H1 (cell line): Measurements from ENCODE around the gene TSGA10IP. TPM values are rescaled to one million over a fixed set of nuclear protein-coding genes. Genes with fewer than 3 reads are reported as not detected.

ENCODE experiments used
- HDAC2 ChIP-seq, 2 experiments: fragments of 300-600 bp in 1 of 2; sonication (generic) in 1 of 2; IDR thresholded peaks; 2 replicates each; pipeline ENCODE4 v1.6.1; 2011 to 2012; ENCODE audit warnings: low read depth in 2 of 2, low read length in 2 of 2, mild to moderate bottlenecking in 2 of 2, moderate library complexity in 2 of 2, borderline replicate concordance in 1 of 2, inconsistent platforms in 1 of 2
- RNF2 ChIP-seq: fragments of 200-900, 300-1000 bp; sonication (generic); IDR thresholded peaks from 2 replicates; pipeline ENCODE4 v1.7.1; 2016; ENCODE audit warnings: borderline replicate concordance, low read depth, mild to moderate bottlenecking, antibody characterized with exemption, low read length; ENCODE audit not compliant: poor library complexity, severe bottlenecking; ENCODE audit errors: missing control alignments
- polyA plus RNA-seq, 7 experiments: library from polyadenylated mRNA; depleted of rRNA in 3 of 7; stranded (reverse) in 5 of 7; unstranded in 2 of 7; fragments of >200 nt in 5 of 7; fragments of 200-250 nt in 2 of 7; gene quantifications; 1 replicate in 5 of 7; 2 replicates in 1 of 7; 4 replicates in 1 of 7; pipeline versions ENCODE4 v1.2.1 to v1.2.3, GENCODE V29; 2011 to 2013; ENCODE audit warnings: missing spikeins in 2 of 7, mixed read lengths in 2 of 7
- total RNA-seq: library from RNA; stranded (reverse); fragmentation: NEBNext Ultra II Directional; extraction: Animal tissue kit (Norgen Biotek cat#: 25700); gene quantifications from 2 replicates; pipeline ENCODE4 v1.2.1, GENCODE V29; 2021
- TF ChIP-seq, protein P1 (sequence below): IDR thresholded peaks from 2 replicates; pipeline ENCODE4 v1.6.1; 2012; ENCODE audit warnings: inconsistent platforms

Gene TSGA10IP
- total and polyA plus RNA-seq, 2 of the 8 experiments (the other 6 are each of a cell fraction or from before 2014, with no cell fraction given), result 1.9 to 6.0 TPM

DNA sequence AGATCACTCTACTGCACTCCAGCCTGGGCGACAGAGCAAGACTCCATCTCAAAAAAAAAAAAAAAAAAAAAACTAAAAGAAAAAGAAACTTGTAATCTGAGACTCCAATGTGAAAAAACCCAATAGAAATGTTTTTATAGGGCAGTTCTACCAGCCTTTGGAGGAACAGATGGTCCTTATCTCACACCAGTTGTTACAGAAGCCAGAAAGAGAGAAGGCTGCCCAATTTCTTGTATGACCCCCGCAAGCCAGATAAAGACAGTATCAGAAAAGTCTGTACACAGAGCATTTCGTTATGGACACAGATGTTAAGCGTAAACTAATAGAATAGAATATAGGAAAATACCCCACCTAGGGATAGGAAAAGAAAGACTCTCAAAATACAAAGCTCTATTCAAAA is 11.3 kb upstream of the TSGA10IP start (continued):
- TF ChIP-seq HDAC2 (IDR thresholded peaks at IDR 0.05; ENCODE audit: borderline replicate concordance in 1 of 2, low read depth in 2 of 2, low read length in 2 of 2) (no peak), RNF2 (no peak)
- TF ChIP-seq, protein P1, sequence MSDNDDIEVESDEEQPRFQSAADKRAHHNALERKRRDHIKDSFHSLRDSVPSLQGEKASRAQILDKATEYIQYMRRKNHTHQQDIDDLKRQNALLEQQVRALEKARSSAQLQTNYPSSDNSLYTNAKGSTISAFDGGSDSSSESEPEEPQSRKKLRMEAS, result no peak
